Lung microvascular endothelial cell (primary cell): ENCODE results near the gene PLG. TPM values are rescaled to one million over a fixed set of nuclear protein-coding genes. Genes with fewer than 3 reads are reported as not detected.
"Not testable (repeated sequence)": the region's sequence is repeated elsewhere in the genome, so short reads cannot be mapped to it uniquely, and the experiment has no call there.

ENCODE experiments used
- DNase-seq, 2 donors: peaks; one replicate each; pipeline versions ENCODE4 v3.0.0 to v3.0.0-alpha.2; 2010; ENCODE audit warnings: low read depth in 2 of 2
- total RNA-seq: library from RNA; depleted of rRNA; stranded (reverse); fragments of >200 nt; gene quantifications from 2 replicates; pipeline ENCODE4 v1.2.1, GENCODE V29; 2014

The PLG gene
- total RNA-seq, 1 donor from 2014 or later, result not detected

DNA sequence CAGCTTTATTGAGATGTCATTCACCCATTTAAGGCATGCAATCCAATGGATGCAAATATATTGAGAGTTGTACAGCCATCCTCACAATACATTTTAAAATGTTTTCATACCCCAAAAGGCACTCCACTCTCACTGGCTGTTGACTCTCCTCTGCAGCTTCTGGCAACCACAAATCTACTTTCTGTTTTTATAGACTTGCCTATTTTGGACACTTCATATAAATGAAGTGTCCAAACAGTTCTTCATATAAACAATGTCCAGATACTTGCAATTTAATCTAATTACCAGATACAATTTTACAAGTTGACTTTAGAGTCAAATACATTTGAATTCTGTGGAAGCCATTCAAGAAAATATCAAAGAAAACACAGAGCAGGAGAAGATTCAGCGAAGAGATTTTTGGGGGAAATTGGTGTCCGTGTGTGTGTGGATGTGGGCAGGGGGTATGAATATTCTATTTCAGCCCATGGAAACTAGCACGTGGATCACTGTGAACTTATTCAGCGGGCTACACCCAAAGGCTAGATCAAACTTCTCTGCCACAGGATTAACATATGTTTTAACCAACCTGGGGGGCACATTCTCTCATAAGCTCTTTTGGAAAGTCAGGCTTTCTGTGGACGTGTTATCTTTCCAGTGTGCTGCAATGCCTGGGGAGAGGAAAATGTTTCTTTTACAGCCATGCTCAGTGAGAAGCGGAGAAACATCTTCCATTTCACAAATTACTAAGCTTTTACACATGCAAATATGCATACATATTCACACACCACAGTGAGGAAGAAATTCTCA lies 73.9 kb downstream of the PLG start:
- DNase-seq, result no peak

GRCh38 chr6:160779095-160779494 lies 77.1 kb downstream of the PLG start:
- not testable (repeated sequence) for DNase-seq

DNA sequence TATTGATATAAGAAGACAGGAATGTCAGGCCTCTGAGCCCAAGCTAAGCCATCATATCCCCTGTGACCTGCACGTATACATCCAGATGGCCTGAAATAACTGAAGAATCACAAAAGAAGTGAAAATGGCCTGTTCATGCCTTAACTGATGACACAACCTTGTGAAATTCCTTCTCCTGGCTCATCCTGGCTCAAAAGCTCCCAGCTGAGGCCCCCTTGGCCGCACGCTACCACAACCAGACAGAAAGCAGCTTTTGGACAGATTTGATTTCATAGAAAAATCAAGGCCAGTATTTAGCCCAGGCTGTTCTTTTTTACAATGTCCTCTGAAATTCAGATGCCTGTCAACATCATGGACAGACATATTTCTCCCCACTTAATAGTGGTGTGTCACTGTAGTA lies 78.6 kb downstream of the PLG start:
- not testable (repeated sequence) for DNase-seq

DNA sequence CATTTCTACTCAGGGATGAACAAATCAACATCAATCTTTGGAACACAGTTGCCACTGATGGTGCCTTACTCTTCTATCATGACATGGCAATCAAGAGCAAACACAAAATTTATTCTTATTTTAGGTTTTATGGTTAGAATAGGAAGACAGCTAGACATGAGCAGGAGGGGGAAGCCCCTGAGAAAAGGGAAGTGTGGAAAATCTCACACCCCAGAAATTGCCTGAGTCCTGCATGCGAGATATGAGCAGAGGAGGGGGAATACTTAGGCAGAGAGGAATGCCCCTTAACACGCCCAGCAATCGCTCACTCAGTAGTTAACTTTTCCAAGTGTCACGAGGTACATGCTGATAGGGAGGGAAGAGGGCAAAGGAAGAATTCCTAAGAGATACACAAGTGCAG lies 79.3 kb downstream of the PLG start:
- DNase-seq, result no peak

DNA sequence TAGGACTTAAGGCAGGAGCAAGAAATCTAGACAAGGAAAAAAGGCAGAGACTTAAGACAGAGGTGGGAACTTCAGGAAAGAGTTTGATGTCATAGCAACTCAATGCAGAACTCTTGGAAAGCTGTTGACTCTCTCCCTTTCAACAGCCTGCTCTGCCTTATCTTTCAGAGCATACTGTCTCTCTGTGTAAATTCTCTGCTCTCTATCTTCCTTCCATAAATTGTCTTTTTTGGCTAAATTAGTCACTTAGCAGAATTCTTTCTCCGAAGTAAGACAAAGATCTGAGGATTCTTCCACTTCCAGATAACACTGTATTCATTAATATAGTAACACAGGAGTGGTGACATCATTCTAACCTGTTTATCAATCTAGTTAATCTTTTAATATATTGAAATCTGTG lies 80.2 kb downstream of the PLG start:
- DNase-seq, result no peak

DNA sequence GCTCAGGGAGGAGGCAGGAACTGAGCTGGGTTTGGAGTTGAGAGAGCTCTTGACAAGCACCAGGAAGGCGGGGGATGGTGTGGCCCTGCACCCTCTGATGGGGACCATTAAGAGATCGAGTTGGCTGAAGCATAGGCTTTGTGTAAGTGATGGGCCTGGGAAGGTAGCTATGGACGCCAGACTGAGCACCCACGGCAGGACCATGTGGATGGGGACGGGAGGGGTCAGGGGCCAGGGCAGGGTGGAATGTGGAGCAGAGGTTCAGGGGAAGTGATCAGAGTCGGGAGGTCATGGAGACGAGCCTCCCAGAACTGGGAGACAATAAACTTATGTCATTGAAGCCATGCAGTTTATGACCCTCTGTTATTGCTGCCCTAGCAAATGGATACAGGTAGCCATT lies 81.7 kb downstream of the PLG start:
- DNase-seq, result no peak

DNA sequence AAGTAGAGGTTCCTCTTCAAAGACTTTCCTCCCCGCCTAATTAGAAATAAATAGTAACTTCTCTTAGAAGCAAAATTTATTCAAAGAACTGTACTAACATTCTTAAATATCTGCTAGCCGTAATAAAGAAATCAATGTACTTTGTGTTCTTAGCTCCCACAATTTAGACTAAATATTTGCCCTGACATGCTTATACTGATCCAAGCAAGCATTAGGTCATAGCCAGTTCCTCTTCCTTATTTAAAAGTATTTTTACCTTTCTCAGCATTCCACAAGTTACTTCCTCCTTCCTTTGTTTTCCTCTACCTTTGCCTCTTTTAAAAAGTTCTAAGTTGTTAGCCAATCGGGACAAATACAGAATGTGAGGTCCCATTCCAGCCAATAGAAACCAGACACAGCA lies 86.1 kb downstream of the PLG start:
- DNase-seq, result not testable (repeated sequence)

- DNase-seq, result no peak
These were observed 86.8 kb downstream of the PLG start for GRCh38 chr6:160788806-160789205.

GRCh38 chr6:160789263-160790027 lies 87.4 kb downstream of the PLG start:
- no peak for DNase-seq

GRCh38 chr6:160790028-160790792 lies 88.2 kb downstream of the PLG start:
- DNase-seq, result no peak

- DNase-seq, result no peak
These were observed 89.4 kb downstream of the PLG start for GRCh38 chr6:160791459-160791858.

GRCh38 chr6:160791981-160792418 lies 90.0 kb downstream of the PLG start:
- no peak for DNase-seq

DNA sequence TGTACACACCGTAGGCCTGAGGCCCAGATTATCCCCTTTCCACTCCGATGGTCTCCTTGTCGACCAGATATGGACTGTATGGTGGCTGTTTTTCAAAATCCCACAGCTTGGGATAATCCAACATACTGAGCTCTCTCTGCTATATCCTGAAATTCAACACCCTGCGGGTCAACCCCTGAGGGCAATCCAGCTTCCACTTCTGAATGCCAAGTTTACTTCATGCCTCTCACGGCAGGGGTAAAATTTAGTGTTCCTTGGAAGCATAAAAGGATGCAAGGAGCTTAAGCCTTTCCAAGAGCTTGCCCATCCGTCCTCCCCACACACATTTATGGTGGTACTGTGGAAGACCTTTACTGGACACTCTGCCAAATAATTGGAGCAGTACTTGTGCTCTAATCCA lies 90.7 kb downstream of the PLG start:
- DNase-seq, result no peak

- no peak for DNase-seq
These were observed 91.6 kb downstream of the PLG start for GRCh38 chr6:160793652-160794051.

DNA sequence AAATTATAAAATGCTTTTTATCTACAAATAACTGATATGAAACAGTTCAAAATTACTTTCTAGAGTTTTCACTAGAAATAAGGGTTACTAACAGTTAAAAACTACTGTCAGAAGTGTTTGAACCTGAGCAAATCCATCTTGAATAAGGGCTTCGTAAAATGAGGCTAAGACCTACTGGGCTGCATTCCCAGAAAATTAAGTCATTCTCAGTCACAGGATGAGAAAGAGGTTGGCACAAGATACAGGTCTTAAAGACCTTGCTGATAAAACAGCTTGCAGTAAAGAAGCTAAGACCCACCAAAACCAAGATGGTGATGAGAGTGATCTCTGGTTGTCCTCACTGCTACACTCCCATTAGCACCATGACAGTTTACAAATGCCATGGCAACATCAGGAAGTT lies 93.7 kb downstream of the PLG start:
- DNase-seq, result no peak

- no peak for DNase-seq
These were observed 96.6 kb downstream of the PLG start for GRCh38 chr6:160798625-160799024.

GRCh38 chr6:160799801-160800506 lies 97.9 kb downstream of the PLG start:
- DNase-seq, result no peak

- no peak for DNase-seq
These were observed 99.4 kb downstream of the PLG start for GRCh38 chr6:160801418-160801817.

- DNase-seq, result not testable (repeated sequence)
These were observed 100.0 kb downstream of the PLG start for GRCh38 chr6:160802049-160802448.
